HG02840 (cell line): ENCODE data around the gene PER2.
"Not testable (repeated sequence)": the region's sequence is repeated elsewhere in the genome, so short reads cannot be mapped to it uniquely, and the experiment has no call there.

Experiments used
- ATAC-seq: cut with Tn5 transposase; IDR thresholded peaks from one replicate; pipeline ENCODE4 v1.9.1; 2021; ENCODE audit warnings: mild to moderate bottlenecking, moderate library complexity, moderate number of reproducible peaks; ENCODE audit not compliant: unreplicated experiment, low FRiP score

PER2 gene

GRCh38 chr2:238313991-238314350 is 25.6 kb upstream of the PER2 start:
- no peak for ATAC-seq

- ATAC-seq: no peak
Observed at GRCh38 chr2:238313289-238313990, 25.0 kb upstream of the PER2 start.

DNA sequence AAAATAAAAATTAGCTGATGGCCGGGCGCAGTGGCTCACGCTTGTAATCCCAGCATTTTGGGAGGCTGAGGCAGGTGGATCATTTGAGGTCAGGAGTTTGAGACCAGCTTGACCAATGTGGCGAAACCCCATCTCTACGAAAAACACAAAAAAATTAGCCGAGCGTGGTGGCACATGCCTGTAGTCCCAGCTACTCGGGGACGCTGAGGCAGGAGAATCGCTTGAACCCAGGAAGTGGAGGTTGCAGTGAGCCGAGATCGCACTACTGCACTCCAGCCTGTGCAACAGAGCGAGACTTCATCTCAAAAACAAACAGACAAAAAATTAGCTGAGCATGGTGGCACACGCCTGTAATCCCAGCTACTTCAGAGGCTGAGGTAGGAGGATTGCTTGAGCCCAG is 22.3 kb upstream of the PER2 start:
- not testable (repeated sequence) for ATAC-seq

DNA sequence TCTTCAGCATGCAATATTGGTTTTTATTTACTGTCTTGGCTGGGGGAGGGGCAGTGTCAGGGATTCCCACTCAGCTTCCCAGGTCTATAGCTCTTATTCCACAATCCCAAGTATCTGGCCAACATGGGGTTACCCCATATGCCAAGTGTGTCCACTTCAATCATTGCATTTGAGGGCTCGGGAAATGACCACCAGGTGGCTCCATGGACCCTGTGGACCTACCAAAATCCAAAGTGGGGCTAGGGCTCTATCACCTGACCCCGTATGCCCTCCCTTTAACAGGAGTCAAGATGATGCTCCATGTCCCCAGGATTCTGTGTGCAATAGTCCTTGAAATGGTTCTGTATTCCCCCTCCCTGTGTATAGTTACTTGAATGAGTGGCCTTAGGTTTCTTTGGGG is 19.8 kb upstream of the PER2 start:
- no peak for ATAC-seq

DNA sequence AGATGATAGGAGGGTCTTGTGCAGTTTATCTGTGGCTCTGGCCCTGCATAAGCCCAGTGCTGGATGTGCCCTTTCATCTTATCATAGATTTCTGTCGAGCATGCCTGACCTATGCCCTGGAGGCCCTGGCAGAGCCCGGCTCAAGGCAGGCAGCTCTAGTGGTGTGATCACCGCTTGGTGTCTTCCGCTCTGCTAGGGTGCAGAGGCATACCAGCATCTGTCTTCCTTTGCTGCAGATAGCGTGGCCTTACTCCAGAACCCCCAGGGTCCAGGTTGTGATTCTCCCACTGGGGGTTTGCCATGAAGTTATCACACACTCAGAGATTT is 18.2 kb upstream of the PER2 start:
- no peak for ATAC-seq

DNA sequence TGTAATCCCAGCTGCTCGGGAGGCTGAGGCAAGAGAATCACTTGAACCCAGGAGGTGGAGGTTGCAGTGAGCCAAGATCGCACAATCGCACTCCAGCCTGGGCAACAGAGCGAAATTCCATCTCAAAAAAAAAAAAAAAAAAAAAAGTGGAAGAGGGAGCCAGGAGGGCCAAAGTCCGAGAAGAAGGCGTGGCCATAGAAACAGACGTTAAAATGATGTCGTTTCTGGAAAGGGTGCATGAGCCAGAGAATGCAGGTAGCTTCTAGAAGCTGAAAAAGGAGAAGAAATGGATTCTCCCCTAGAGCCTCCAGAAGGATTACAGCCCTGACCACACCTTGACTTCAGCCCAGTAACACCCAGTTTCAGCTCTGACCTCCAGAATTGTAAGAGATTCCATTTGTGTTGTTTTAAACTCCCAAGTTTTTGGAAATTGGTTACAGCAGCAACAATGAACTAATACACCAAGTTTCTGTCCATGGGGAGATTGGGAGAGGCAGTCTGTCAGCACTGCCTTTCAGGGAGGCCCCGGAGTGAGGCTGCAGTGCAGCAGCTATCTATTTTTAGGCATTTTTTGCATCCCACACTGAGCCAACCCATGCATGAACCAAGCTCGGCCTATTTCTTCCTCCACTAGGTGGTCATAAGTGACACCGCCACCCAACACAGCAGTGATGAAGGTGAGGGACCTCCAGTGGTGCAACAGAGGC is 17.7 kb upstream of the PER2 start:
- no peak for ATAC-seq

GRCh38 chr2:238305092-238305862 is 16.9 kb upstream of the PER2 start:
- ATAC-seq: no peak

DNA sequence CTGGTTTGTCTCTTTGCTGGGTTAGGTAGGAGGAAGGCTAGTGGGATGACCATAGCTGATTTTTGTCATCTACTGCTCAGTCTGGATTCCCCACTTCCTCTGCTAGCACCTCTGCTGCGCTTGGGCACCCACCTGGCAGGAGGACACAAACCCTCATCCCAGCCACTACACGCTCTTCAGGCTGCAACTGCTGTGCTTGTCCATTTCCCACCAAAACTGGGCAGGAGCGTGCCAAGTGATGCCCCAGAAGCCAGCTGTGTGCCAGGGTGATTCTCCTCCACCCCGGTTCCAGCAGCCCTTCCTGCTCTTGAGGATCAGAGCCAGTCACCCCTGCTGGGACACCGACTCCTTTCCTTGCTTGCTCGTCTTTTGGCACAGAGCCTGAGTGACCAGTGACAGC is 15.7 kb upstream of the PER2 start:
- no peak for ATAC-seq

- ATAC-seq: no peak
Observed at GRCh38 chr2:238302751-238303150, 14.3 kb upstream of the PER2 start.

GRCh38 chr2:238302087-238302486 is 13.7 kb upstream of the PER2 start:
- ATAC-seq: no peak

GRCh38 chr2:238299803-238300202 is 11.4 kb upstream of the PER2 start:
- no peak for ATAC-seq

DNA sequence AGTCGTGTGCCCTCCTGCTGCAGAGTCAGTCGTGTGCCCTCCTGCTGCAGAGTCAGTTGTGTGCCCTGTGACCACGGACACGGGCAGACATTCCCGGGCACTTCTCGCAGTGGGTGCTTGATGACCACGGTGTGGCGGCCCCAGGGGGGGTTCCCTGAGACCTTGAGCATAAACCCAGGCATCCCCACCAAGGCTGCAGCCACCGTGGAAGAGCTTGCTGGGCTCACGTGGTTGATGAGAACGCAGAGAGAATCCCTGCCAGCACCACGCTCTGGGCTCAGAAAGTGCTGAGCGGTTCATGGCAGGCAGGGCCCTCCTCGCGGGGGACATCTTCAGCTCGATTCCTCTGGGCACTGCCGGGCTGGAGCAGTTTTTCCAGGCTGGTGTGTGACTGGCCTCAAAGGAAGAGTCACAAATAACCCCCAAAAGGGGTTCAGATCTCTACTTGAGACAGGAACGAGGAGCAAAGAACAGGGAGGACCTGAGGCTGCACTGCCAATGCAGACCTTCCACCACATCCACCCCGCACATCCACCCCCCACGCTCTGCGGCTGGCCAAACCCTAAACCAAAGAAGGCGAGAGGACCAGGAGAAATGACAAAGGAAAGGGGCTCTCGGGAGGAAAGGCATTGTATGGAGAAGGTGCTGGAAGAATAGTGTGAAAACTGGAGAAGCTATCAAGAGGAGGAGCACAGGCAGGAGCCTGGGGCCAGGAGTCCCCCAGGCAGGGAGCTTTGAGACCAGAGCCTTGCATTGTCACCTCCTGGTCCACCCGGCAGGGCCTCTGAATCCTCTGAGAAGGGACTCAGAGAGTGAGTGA is 8.4 kb upstream of the PER2 start:
- no peak for ATAC-seq

- no peak for ATAC-seq
Observed at GRCh38 chr2:238295144-238296112, 7.0 kb upstream of the PER2 start.

DNA sequence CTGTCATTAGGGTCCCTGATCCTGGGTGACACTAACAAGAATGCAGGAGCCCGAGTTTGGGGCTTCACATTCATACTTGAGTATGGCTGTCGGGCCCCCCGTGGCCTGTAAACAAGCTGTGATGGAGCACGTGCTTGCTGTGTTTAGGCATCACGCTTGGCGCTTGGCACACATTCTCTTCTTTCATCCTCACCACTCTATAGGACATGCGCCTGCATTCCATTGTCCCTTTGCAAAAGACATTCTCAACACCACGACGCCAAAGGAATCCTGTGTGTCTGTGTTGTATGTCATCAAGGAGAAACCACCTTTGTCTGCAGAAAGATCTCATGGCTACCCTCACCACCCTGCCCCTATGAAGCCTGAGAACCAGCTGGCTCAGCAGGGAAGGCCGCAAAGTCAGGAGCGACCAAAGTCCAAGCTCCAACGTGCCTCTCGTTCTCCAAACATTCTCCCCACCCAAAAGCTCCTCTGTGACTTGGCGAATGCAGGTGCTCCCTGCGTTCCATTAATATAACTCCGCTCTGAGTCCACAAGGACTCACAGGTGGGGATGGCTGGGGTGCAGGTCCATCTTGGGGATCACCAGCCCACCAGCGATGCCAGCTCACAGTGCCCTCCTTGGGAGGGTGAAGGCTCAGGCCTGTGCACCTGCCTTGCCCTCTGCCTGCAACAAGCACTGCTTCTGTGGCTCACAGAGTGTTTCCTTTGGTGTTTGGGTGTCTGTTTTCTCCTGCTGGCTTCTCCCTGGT is 6.2 kb upstream of the PER2 start:
- ATAC-seq: no peak

DNA sequence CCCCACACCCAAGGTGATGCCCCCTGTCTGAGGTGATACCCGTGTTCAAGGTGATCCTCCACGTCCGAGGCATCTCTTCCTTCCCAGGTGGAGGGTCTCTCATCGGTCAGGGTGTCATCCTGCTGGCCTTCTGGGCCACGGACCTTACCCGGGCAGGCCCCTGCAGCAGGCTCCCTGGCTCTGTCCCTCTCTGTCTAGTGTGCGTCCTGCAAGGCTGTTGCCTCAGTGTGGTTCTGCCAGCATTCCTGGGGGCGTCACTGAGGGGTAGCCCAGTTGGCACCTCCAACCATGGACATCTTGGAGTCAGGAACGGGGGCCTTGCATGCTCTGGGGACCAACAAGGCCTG is 5.6 kb upstream of the PER2 start:
- ATAC-seq: no peak

DNA sequence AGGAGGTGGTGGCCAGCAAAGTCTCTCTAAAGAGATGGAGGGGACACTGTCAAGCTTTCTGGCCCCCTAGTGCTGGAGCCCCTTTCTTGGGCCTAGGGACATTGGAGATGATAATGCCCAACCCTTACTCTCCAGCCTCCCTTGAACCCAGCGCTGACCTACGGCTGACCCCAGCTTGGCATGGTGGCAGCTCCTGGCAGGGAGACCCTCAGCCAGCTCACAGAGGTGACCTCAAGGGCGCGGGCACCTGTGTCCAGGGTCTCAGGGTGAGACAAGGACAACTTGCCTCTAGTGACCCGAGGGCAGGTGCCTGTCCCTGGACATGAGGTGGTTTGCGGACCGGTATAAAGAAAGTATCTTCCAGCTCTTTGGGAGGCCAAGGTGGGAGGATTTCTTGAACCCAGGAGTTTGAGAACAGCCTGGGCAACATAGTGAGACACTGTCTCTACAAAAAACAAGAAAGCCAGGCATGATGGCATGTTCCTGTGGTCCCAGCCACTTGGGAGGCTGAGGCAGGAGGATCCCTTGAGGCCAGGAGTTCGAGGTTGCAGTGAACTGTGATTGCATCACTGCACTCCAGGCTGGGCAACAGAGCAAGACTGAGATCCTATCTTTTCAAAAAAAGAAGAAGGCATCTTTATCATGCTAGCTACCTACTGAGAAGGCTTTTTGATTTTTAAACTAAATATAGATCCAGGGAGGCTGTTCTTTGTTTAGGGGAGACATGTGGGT is 3.3 kb upstream of the PER2 start:
- no peak for ATAC-seq

GRCh38 chr2:238290715-238291549 is 2.5 kb upstream of the PER2 start:
- ATAC-seq: no peak

- ATAC-seq: no peak
Observed at GRCh38 chr2:238290091-238290509, 1.7 kb upstream of the PER2 start.
